GM15510 (cell line): ENCODE results near the gene MYL11.

Experiments
- POLR2A ChIP-seq: IDR thresholded peaks from 3 replicates; pipeline ENCODE4 v1.6.1; 2011; ENCODE audit warnings: borderline replicate concordance; ENCODE audit not compliant: insufficient read length; ENCODE audit errors: extremely low read depth

The MYL11 gene

DNA sequence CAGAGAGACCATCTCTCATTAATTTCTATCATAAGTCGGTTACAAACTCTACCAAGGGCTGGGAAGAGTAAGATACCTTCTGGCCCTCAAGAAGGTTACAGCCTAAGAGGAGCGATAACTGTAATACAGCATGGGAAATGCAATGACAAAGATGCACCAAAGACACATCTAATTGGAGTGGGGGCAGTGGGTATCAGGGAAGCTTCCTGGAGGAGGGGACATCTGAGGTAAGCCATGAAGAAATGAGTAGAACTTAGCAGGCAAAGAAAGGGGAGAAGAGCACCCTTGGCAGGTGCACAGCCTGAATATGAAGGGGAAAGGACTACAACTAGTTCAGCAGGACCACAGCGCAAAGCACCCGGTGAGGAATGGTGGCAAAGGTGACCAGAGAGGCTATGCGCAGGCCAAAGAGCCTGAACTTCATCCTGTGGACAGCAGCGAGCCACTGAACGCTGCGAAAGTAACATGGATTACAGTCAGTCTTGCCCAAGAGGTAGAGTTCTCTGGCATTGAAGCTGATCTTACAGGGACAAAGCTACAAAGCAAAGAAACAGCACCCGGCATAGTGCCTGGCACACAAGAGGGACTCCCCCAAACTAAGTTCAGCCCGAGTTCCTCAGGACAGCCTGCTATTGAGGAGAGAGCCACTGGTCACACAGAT is 7.1 kb upstream of the MYL11 start:
- TF ChIP-seq POLR2A, result no peak

GRCh38 chr16:30368122-30368791 is 6.3 kb upstream of the MYL11 start:
- TF ChIP-seq POLR2A, result no peak

- no peak for TF ChIP-seq POLR2A
Measured at GRCh38 chr16:30368792-30369090, 5.9 kb upstream of the MYL11 start.

DNA sequence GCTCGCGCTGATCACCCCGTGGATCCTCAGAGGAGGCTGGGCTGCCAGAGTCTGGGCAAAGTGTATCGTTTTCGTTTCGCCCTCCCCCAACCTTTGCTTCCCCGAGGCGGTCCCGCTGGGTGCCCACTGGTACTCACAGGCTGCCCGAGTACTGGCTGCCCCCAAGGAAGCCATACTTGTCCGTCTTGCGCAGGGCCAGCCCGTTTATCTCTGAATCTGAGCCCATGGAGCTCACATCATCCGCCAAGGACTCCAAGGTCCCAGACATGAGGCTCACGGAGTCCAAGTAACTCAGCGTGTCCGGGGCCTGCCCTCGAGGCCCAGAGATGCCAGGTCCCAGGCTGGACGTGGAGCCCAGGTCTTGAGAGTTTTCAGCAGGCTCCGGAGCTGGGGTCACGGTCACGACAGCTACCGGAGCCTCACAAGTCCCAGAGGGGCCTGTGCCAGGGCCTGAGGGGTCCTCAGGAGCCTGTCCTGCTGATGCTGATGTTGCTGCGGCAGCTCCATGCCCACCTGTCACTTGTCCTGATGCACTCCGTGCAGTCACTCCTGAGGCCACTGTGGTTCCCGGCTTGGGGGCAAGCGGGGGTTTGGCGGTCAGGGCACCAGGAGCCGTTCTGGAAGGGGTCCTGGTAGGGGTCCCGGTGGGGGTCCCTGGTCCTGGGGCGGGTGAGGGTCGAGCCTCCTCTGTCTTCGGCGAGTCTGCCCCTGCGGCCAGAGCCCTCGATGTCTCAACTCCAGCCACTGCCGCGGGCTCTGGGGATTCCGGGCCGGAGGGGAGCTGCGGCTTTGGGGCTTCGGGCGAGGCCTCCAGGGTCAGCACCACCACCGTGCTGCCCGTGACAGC is 5.3 kb upstream of the MYL11 start:
- no peak for TF ChIP-seq POLR2A

DNA sequence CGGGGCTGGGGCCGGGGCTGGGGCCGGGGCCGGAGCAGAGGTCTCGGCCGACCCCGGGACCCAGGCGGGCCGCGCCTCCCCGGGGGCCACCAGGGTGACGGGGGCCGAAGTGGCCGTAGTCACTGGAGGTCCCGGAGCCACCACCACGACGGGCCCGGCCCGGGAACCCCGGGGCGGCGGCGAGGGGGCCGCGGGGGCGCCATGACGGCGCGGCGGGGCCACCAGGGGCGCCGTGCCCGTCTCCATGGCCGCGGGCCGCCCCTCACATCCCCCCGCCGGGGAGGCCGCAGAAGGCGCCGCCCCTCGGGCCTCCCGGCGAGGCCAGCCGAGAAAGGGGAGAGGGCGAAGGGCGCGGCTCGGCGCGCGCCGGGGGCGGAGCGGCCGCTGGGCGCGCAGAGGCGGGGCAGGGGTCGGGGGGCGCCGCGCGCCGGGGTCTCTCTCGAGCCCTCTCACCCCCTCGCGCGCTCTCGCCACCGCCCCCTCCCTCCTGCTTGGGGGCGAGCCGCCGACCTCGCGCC is 4.6 kb upstream of the MYL11 start:
- TF ChIP-seq POLR2A, result peak; percentile 76

- TF ChIP-seq POLR2A, result no peak
Measured at GRCh38 chr16:30370456-30371247, 4.0 kb upstream of the MYL11 start, which contains the start of gene TBC1D10B. Gene TBC1D10B, minus strand, starts transcription at chr16:30370494. Its CDS starts 311 bp downstream, at chr16:30370183.

- TF ChIP-seq POLR2A, result peak; percentile 69
Measured at GRCh38 chr16:30371248-30371816, 3.3 kb upstream of the MYL11 start.

GRCh38 chr16:30372038-30372712 is 2.4 kb upstream of the MYL11 start:
- no peak for TF ChIP-seq POLR2A

GRCh38 chr16:30372725-30373124 is 1.9 kb upstream of the MYL11 start:
- no peak for TF ChIP-seq POLR2A

- TF ChIP-seq POLR2A, result no peak
Measured at GRCh38 chr16:30375864-30376263, 1.3 kb downstream of the MYL11 start.

GRCh38 chr16:30376461-30376902 is 1.9 kb downstream of the MYL11 start:
- no peak for TF ChIP-seq POLR2A

GRCh38 chr16:30377050-30377811 is 2.6 kb downstream of the MYL11 start:
- no peak for TF ChIP-seq POLR2A

DNA sequence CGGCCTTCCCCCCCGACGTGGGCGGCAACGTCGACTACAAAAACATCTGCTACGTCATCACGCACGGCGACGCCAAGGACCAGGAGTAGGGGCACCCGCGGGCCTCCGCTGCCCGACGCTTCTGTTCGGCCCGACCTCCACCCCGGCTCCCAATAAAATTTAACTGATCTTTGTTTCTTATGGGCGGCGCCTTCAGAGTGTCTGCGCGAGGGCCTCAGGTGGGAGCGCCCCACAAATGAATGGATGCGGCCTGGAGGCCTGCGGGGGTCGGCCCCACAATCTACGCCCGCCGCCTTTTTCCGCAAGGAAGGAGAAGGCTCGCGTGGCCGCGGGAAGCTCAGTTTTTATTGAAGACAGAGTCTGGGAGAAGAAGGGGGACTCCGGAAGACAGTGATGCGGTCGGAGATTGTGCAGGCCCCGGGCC is 3.2 kb downstream of the MYL11 start:
- peak; percentile 39 for TF ChIP-seq POLR2A
